PC-9 (cell line): ENCODE measurements around the gene IFT122.

Experiments used
- CTCF ChIP-seq: fragments of 200-600 bp; sonication (generic); conservative IDR thresholded peaks from 2 replicates; pipeline ENCODE4 v1.6.1; 2017; ENCODE audit warnings: mixed run types, antibody characterized with exemption, mild to moderate bottlenecking, moderate library complexity
- EZH2 ChIP-seq: fragments of 200-600 bp; sonication (generic); IDR thresholded peaks from 2 replicates; pipeline ENCODE4 v1.8.0; 2017; ENCODE audit warnings: antibody characterized with exemption, low read depth

GRCh38 chr3:129463094-129463493, 23.1 kb downstream of the IFT122 start:
- TF ChIP-seq CTCF, result no peak
- no peak for TF ChIP-seq EZH2
